Endodermal cell (in vitro differentiated cells): Measurements from ENCODE around the gene EFTUD2. TPM values are rescaled to one million over a fixed set of nuclear protein-coding genes. Genes with fewer than 3 reads are reported as not detected.

Source experiments
- DNase-seq: peaks from one replicate; pipeline ENCODE4 v3.0.0-alpha.2; 2017
- H3K27ac ChIP-seq: 2 replicates; pipeline ENCODE4 v1.5.1; 2013; ENCODE audit warnings: mild to moderate bottlenecking, low read depth, low read length, moderate library complexity
- H3K27me3 ChIP-seq: 2 replicates; pipeline ENCODE4 v1.6.1; 2013; ENCODE audit warnings: mild to moderate bottlenecking, low read length, moderate library complexity; ENCODE audit not compliant: insufficient read depth, control insufficient read depth, poor library complexity, severe bottlenecking
- H3K36me3 ChIP-seq: 2 replicates; pipeline ENCODE4 v1.7.0; 2013; ENCODE audit warnings: mild to moderate bottlenecking, low read length, moderate library complexity; ENCODE audit not compliant: control insufficient read depth, insufficient read depth
- H3K4me1 ChIP-seq: one replicate; pipeline ENCODE4 v1.7.0; 2013; ENCODE audit warnings: low read length; ENCODE audit not compliant: control insufficient read depth, insufficient read depth
- H3K4me3 ChIP-seq: 2 replicates; pipeline ENCODE4 v1.5.1; 2013; ENCODE audit warnings: mild to moderate bottlenecking, low read length, moderate library complexity
- H3K9ac ChIP-seq: 2 replicates; pipeline ENCODE4 v1.6.1; 2013; ENCODE audit warnings: mild to moderate bottlenecking, low read length, moderate library complexity; ENCODE audit not compliant: poor library complexity, severe bottlenecking; ENCODE audit errors: extremely low read depth
- H3K9me3 ChIP-seq: 2 replicates; pipeline ENCODE4 v1.6.1; 2013; ENCODE audit warnings: mild to moderate bottlenecking, low read length, moderate library complexity; ENCODE audit not compliant: control insufficient read depth
- H3K27ac Mint-ChIP-seq: 2 replicates; pipeline ENCODE4 v1.8.0; 2020; ENCODE audit warnings: mixed read lengths
- H3K27me3 Mint-ChIP-seq: 2 replicates; pipeline ENCODE4 v1.8.0; 2021; ENCODE audit warnings: mild to moderate bottlenecking, mixed read lengths; ENCODE audit not compliant: insufficient read depth
- H3K36me3 Mint-ChIP-seq: 2 replicates; pipeline ENCODE4 v1.8.0; 2020; ENCODE audit warnings: low read depth, mixed read lengths
- H3K4me1 Mint-ChIP-seq: 2 replicates; pipeline ENCODE4 v1.8.0; 2020; ENCODE audit warnings: mixed read lengths
- H3K4me3 Mint-ChIP-seq: 2 replicates; pipeline ENCODE4 v1.8.0; 2020; ENCODE audit warnings: mild to moderate bottlenecking, moderate library complexity, mixed read lengths
- H3K9me3 Mint-ChIP-seq: 2 replicates; pipeline ENCODE4 v1.8.0; 2020; ENCODE audit warnings: mild to moderate bottlenecking, mixed read lengths
- WGBS, 2 experiments: methylation state at CpG; one replicate each; pipeline versions ENCODE4 v1.1.5 to v1.1.7; 2013; ENCODE audit warnings: missing lambda C conversion rate in 2 of 2, mixed read lengths in 1 of 2; ENCODE audit not compliant: insufficient coverage in 1 of 2, insufficient read length in 1 of 2; 5-methylcytosine and 5-hydroxymethylcytosine counted together
- total RNA-seq, 2 donors: library from RNA; stranded (reverse); fragmentation: NEBNext Ultra II Directional in 1 of 2; extraction: Animal tissue kit (Norgen Biotek cat#: 25700) in 1 of 2; gene quantifications; 2 replicates in 1 of 2; 3 replicates in 1 of 2; pipeline ENCODE4 v1.2.1, GENCODE V29; 2021
- TF ChIP-seq, protein P1 (sequence below): fragments of 200-600 bp; sonication (generic); conservative IDR thresholded peaks from 2 replicates; pipeline ENCODE4 v1.5.0; 2021; ENCODE audit warnings: antibody characterized with exemption, mild to moderate bottlenecking

EFTUD2 gene
- total RNA-seq, 2 donors from 2014 or later = 145 to 171 TPM

DNA sequence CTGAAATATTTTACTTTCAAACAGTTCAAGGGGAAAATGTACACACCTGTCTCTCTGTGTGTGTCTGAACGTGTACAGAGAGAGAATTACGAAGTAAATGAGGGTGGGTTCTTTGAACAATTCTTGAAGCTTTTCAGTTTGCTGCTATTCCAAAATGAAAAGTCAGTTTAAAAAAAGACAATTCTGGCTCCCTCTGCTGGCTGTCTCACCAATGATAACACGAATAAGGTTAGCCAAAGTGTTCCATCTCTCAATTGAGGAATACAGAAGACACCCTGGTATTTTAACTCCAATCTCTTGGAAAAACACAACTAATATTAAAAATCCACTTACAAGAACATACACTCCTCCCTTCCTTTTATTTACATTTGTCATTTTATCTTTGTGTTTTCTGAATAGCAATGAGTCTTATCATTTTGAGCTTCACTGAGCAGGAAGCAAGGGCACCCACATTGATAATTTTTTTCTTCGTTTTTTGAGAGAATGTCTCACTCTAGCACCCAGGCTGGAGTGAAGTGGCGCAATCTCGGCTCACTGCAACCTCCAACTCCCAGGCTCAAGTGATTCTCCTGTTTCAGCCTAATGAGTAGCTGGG lies 20.5 kb downstream of the EFTUD2 start:
- 62 to 74% methylated on average over 4 to 6 of the region's 6 CpGs for WGBS, 2 experiments
- no peak overlapping the region for H3K4me3 ChIP-seq
- no peaks in the 10 kb centered on the region for H3K9me3 ChIP-seq
- TF ChIP-seq, protein P1, sequence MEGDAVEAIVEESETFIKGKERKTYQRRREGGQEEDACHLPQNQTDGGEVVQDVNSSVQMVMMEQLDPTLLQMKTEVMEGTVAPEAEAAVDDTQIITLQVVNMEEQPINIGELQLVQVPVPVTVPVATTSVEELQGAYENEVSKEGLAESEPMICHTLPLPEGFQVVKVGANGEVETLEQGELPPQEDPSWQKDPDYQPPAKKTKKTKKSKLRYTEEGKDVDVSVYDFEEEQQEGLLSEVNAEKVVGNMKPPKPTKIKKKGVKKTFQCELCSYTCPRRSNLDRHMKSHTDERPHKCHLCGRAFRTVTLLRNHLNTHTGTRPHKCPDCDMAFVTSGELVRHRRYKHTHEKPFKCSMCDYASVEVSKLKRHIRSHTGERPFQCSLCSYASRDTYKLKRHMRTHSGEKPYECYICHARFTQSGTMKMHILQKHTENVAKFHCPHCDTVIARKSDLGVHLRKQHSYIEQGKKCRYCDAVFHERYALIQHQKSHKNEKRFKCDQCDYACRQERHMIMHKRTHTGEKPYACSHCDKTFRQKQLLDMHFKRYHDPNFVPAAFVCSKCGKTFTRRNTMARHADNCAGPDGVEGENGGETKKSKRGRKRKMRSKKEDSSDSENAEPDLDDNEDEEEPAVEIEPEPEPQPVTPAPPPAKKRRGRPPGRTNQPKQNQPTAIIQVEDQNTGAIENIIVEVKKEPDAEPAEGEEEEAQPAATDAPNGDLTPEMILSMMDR = peak; percentile 83
- H3K4me3 Mint-ChIP-seq = no peak overlapping the region
- H3K4me1 ChIP-seq = no peaks in the 10 kb centered on the region
- no peaks in the 10 kb centered on the region for H3K9me3 Mint-ChIP-seq
- H3K27me3 ChIP-seq = no peaks in the 10 kb centered on the region
- peaks cover 91% of the 10 kb centered on the region for H3K36me3 ChIP-seq
- no peaks in the 10 kb centered on the region for H3K27me3 Mint-ChIP-seq
- peaks cover 71% of the 10 kb centered on the region for H3K36me3 Mint-ChIP-seq
- H3K4me1 Mint-ChIP-seq = no peaks in the 10 kb centered on the region
- no peak overlapping the region for H3K9ac ChIP-seq
- no peak overlapping the region for H3K27ac Mint-ChIP-seq
- no peak overlapping the region for H3K27ac ChIP-seq
- peak; percentile 70 for DNase-seq

DNA sequence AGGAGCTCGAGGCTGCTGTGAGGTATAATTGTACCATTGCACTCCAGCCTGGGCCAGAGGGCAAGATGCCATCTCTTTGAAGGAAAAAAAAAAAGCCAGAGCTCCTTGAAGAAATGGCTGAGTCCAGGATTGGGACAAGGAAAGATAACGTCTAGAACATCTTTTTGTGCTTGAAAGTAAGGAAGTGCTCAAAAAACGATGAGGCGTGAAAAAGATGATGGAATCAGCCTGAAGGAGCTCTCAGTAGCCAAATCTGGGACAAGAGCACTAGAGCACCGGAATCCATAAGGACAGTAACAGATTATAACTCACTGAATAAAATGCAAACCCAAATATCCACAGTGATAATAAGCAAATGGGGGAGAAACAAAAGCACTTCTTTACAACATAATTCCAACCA lies 22.1 kb downstream of the EFTUD2 start:
- Mint-ChIP-seq H3K4me1 (no peaks in the 10 kb centered on the region), H3K9me3 (no peaks in the 10 kb centered on the region), H3K27me3 (no peaks in the 10 kb centered on the region), H3K4me3 (no peak overlapping the region), H3K27ac (no peak overlapping the region), H3K36me3 (peaks cover 69% of the 10 kb centered on the region)
- Histone ChIP-seq H3K4me1 (peaks cover 3% of the 10 kb centered on the region), H3K36me3 (peaks cover 89% of the 10 kb centered on the region), H3K9me3 (no peaks in the 10 kb centered on the region), H3K27me3 (no peaks in the 10 kb centered on the region), H3K9ac (no peak overlapping the region), H3K27ac (no peak overlapping the region), H3K4me3 (no peak overlapping the region)
- TF ChIP-seq, protein P1 = no peak
- 90 to 92% methylated on average over 4 to 5 of the region's 5 CpGs for WGBS, 2 experiments
- DNase-seq = no peak

DNA sequence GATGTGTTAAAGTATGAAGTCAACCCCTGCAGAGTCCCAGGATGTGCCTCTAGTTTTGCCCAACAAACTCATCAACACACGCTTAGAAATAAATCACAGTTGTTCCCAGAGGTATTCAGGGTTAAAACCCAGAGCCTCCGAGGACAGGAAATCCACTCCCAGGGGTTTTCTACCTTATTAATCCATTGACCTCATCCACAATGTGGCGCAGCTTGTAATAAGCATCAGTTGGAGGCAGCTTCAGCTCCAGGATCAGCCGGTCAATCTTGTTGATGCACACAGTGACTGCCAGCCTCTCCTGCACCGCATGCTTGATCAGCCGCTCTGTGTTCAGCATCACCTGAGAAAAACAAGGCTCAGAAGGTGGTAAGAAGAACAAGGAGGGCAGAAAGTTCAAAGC lies 23.5 kb downstream of the EFTUD2 start:
- Histone ChIP-seq H3K36me3 (peaks cover 84% of the 10 kb centered on the region), H3K27ac (no peak overlapping the region), H3K9me3 (no peaks in the 10 kb centered on the region), H3K27me3 (no peaks in the 10 kb centered on the region), H3K9ac (no peak overlapping the region), H3K4me1 (peaks cover 3% of the 10 kb centered on the region), H3K4me3 (no peak overlapping the region)
- H3K36me3 Mint-ChIP-seq = peaks cover 73% of the 10 kb centered on the region
- no peak overlapping the region for H3K27ac Mint-ChIP-seq
- TF ChIP-seq, protein P1 = no peak
- H3K27me3 Mint-ChIP-seq = no peaks in the 10 kb centered on the region
- no peaks in the 10 kb centered on the region for H3K9me3 Mint-ChIP-seq
- DNase-seq = no peak
- no peaks in the 10 kb centered on the region for H3K4me1 Mint-ChIP-seq
- 96% methylated on average over 5 to 6 of the region's 6 CpGs for WGBS, 2 experiments
- H3K4me3 Mint-ChIP-seq = no peak overlapping the region
